Neural progenitor cell (in vitro differentiated cells): ENCODE results near the gene ANKS1B.
"Not testable (repeated sequence)": the region's sequence is repeated elsewhere in the genome, so short reads cannot be mapped to it uniquely, and the experiment has no call there.

Source experiments
- EZH2 ChIP-seq: fragments of 200-600 bp; sonication (generic); IDR thresholded peaks from 2 replicates; pipeline ENCODE4 v1.6.1; 2017; ENCODE audit warnings: antibody characterized with exemption, mild to moderate bottlenecking, moderate library complexity
- EZH2phosphoT487 ChIP-seq: fragments of 200-600 bp; sonication (generic); IDR thresholded peaks from 2 replicates; pipeline ENCODE4 v1.6.1; 2017; ENCODE audit warnings: antibody characterized with exemption
- TF ChIP-seq, protein P1 (sequence below): fragments of 200-600 bp; sonication (generic); IDR thresholded peaks from 2 replicates; pipeline ENCODE4 v1.5.1; 2017; ENCODE audit warnings: antibody characterized with exemption, mild to moderate bottlenecking

DNA sequence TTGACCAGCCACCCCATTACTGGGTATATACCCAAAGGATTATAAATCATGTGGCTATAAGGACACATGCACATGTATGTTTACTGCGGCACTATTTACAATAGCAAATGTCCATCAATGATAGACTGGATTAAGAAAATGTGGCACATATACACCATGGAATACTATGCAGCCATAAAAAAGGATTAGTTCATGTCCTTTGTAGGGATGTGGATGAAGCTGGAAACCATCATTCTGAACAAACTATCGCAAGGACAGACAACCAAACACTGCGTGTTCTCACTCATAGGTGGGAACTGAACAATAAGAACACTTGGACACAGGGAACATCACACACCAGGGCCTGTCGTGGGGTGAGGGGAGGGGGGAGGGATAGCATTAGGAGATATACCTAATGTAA lies 31.6 kb upstream of the ANKS1B start:
- not testable (repeated sequence) for TF ChIP-seq EZH2phosphoT487, EZH2
- TF ChIP-seq, protein P1, sequence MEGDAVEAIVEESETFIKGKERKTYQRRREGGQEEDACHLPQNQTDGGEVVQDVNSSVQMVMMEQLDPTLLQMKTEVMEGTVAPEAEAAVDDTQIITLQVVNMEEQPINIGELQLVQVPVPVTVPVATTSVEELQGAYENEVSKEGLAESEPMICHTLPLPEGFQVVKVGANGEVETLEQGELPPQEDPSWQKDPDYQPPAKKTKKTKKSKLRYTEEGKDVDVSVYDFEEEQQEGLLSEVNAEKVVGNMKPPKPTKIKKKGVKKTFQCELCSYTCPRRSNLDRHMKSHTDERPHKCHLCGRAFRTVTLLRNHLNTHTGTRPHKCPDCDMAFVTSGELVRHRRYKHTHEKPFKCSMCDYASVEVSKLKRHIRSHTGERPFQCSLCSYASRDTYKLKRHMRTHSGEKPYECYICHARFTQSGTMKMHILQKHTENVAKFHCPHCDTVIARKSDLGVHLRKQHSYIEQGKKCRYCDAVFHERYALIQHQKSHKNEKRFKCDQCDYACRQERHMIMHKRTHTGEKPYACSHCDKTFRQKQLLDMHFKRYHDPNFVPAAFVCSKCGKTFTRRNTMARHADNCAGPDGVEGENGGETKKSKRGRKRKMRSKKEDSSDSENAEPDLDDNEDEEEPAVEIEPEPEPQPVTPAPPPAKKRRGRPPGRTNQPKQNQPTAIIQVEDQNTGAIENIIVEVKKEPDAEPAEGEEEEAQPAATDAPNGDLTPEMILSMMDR, result not testable (repeated sequence)
